Medulla oblongata (tissue), 1 donor: Measurements from ENCODE around the gene PIGO.

ENCODE experiments used
- DNase-seq: peaks from one replicate; pipeline ENCODE4 v3.0.0-alpha.2; 2015; ENCODE audit errors: extremely low spot score

Gene PIGO

DNA sequence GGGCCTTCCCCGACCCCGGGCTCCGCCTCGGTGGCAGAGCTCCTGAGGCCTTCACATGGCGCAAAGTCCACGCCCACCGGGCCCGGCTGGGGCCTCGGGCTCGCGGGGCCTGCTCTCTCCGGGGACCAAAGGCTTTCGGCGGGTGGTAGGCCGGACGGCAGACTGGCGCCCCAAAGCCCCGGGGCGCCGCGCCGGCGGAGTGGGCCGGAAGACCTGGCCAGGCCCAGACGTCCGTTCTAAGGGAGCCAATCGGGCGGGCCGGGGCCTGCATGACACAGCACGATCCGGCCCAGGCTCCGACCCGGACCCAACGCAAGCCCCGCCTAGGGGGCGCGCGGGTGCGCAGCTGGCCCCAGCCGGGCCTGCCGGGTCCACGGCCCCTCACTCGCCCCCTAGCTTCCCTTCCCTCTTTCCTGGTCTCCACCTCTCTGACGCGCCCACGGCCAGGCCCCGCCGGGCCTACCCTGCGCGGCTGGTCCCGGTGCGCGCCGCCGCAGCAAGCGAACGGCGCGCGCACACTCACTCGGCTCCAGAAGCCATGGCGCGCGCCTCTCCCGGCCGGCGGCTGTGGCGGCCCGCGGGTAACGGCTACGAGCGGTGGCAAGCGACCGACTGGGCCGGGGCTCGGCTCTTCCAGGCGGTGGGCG is 24.5 kb downstream of the PIGO start:
- DNase-seq: peak; percentile 76

DNA sequence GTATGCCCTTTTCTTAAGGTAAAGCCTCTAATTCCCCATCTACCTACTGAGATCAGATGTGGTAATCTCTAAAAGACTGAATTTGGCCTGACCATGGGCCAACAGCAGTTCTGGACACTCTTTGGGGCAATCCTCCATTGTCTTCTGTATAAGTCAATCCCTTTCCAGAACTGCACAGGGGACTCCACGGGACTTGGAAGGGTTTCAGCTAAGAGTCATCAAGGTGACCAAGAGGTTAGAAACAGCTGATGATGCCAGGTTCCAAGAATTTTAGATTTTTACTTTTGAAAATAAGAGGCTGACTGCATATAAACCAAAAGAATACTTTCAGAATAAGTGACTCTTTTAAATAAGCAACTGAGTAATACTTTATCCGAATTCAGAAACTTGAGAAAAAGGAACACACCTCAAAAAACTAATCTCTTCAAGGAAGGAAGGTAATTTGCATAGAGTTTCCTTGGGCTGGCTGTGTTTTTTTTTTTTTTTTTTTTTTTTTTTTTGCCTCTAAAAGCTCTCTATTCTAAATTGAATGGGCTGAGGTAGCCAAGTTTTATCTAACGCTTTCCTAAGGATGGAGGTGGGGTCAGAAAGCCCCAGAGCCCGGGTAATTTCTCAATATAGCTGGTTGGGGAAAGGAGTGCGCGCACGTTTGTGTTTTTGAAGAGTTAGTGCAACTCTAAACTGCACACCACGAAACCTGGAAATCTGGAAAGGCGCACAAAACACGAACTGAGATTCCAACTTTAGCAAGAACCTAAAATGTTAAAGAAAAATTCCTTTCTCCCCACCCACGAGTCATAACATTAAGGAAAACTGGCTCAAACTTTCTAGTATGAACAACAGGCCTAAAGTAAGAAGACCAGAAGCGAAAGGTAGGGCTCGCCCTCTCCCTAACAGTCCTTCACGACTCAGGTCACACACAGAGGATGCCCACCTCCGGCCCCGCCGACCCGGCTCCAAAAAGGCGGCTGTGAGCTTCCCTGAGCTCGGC is 25.3 kb downstream of the PIGO start:
- no peak for DNase-seq

DNA sequence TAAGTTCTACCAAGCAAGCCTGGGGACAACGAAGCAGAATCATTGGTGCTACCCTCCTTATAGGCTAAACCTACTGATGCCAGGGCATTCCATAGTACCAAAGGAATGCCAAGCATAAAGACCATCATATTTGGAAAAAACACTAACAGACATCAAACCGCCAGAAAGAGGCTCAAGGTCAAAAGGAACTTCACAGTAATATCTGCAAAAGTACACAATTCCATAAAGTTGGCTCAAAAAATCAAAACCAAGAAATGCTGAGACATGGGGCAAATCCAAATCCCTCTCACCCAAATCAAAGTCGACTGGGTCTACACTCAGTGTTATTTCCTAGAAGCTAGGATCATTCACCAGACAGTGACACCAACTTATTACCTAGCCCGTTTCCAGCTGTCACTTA is 27.4 kb downstream of the PIGO start:
- DNase-seq: no peak

DNA sequence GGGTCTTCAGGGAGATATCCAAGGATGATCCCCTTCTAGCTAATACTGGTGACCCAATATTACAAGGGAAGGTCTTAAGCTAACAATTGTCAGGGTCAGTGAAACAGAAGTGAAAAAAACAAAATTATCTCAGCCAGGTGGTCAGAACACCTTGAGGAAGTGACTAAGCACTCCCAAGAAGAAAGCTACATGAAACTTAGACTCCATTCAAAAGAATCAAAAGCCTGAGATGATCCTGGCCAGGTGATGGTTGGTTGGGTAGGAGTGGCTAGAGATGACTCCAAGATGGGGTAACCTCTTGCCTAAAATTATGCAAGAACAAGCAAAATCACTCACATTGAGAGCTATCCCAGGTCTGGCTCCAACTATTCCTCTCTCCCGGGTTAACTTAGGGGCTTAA is 29.3 kb downstream of the PIGO start:
- DNase-seq: no peak

DNA sequence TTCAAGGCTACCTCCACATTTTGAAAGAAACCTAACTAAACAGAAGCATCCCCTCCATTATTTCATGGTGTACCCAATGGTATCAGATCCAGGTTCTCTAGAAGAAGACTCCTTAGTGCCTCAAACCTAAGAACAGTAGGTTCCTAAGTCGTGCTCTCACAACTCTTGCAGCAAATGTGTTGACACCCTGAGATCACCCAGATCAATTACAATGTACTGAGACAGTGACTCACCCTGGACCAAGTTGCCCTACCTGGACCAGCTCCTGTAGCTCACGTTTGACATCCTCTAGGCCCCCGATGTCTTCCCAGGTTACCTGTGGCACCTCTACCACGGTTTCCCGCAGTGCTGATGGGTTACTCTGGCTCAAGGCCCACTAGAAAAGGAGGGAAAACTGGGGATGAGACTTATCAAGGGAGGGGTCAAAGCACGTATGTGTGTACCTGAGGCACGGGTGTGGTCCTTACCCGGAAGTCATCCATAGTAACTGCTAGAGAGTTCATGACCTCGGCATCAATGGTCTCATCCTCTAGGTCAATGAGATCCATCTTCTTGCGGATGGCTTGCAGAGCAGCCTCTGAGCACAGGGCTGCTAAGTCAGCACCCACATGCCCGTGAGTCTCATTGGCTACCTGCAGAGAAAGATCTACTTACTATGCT is 35.7 kb downstream of the PIGO start:
- no peak for DNase-seq

DNA sequence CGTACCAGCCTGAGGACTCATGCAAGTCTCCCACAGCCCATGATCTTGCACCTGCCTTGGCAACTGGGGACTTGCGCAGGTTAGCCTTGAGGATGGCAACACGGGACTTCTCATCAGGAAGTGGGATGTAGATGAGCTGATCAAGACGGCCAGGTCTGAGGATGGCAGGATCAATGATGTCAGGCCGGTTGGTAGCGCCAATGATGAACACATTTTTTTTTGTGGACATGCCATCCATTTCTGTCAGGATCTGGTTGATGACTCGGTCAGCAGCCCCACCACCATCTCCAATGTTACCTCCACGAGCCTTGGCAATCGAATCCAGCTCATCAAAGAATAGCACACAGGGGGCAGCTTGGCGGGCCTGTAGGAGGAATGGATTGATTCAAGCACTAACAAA is 37.0 kb downstream of the PIGO start:
- no peak for DNase-seq

DNA sequence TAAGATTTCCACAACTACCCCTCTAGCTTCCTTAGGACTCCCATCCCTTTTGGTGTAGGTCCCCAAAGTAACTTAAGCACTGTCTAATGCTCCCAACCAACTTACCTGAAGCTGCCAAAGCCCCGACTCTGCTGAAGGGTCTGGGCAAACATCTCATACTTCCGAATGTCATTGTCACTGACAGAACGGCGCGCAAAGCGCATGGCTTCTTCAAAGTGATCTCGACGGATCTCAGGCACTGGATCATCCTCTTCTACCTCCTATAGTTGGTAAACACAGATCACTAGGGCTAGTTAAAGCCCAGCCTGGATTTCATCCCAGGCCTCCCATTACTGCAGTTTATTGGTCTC is 39.1 kb downstream of the PIGO start:
- DNase-seq: no peak

DNA sequence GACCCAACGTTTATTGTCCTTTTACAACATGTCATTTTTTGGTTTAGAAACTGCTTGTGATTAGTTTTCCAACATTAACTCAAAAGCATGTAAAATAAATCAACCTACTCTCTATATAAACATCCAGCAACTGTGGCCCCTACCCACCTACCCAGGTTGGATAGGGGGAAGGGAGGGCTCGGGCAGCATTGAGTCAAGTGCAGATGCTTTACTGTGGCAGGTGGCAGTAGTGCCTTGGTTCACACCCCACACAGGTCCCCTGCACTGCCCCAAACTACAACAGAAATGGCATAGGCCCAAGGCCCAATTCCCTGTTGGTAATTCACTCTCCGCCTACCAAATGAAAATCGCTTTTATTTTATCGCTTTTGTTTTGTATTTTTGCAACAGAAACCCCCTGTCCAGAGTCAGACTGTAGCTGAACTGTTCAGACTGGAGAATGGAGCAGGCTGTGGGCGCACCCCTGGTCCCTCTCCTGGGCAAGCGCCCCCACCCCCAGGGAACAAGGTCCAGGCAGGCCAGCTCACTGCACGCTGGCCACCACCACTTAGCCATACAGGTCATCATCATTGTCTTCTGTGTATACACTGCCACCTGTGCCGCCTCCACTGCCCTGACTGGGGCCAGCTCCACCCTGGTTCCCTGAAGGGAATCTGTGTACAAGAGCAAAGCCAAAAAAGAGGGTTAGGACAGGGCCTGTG is 39.7 kb downstream of the PIGO start:
- DNase-seq: no peak

DNA sequence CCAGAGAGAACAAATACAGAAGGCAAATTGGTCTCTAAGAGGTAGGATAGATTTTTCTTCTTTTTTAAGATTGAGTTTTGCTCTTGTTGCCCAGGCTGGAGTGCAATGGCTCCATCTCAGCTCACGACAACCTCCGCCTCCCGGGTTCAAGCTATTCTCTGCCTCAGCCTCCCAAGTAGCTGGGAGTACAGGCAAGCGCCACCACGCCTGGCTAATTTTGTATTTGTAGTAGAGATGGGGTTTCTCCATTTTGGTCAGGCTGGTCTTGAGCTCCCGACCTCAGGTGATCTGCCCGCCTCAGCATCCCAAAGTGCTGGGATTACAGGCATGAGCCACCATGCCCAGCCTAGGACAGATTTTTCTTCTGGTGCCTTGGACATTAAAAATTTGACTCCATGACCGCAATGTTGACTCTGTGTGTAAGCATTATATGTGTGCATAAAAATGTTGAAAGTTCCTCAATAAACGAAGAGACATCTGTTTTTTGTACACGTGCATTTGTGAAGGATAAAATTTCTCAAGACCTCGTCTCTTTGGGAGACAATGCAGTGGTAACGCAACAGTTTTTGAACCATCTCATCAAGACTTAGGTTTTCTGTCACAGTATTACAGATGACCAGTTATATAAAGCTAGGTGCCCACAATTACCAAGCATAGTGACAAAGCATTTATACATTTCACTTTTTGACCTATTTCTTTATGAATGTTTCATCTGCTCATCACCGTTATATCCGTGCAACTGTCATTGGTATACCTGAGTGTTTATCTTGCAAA is 41.3 kb downstream of the PIGO start:
- no peak for DNase-seq

DNA sequence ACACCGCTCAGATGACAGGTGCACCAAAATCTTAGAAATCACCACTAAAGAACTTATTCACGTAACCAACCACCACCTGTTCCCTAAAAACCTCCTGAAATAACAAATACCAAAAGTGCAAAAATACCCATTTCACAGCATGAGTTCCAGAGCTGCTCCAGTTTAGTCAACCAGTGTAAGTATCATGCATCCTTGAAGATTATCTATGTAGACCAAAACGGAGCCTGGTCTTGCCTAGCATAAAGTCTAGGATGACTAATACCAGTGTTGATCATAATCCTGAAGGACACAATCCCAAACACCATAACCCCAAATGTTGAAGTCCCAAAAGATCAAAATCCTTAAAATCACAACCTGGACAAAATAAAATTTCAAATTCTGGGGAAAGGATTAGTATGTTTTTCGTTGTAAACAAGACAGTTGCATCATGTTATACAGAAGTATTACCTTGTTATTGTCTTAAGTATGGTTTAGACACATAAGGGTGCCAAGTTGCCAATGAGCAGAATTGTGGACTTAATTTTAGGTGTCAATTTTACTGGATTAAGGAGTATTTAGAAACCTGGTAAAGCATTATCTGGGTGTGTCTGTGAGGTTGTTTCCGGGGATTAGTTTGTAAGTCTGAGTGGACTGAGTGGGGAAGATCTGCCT is 42.1 kb downstream of the PIGO start:
- no peak for DNase-seq

DNA sequence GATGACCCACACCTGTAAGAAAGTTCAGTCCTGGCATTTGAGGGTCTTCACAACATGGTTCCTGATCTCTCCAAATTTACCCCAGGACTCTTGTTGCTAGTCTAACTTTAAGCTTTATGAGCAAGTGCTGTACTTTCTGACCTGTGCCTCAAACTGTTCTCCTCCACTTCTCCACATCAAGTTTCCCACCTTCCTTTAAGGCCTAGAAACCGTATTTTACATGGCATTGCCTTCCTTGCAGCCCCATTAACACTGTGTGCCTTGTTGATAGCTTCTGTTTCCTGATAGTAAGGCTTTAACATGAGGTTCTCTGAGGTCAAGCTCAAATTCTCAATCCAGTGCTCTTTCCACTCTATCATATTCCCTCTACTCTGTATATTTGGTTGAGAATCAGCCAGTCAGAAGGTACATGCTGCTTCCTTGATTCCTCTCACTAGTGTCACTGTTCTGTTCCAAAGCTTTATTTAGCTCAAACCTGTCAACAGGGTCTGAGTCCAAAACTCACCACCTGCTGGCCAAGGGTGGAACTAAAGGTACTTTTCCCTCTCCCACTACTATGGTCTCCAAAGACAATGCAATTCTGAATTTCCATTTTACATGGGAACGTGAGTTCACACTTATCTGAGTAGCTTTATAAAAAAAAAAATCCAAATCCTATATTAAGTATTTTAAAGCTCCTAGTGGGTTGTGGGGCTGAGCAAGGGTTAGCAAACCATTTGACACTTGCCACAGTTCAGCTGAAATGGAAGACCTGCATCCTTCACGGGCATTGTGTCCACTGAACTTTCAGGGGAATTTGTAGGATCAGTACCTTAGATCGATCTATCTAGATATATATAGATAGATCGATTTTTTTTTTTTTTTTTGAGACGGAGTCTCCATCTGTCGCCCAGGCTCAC is 45.1 kb downstream of the PIGO start:
- peak; percentile 33 for DNase-seq

DNA sequence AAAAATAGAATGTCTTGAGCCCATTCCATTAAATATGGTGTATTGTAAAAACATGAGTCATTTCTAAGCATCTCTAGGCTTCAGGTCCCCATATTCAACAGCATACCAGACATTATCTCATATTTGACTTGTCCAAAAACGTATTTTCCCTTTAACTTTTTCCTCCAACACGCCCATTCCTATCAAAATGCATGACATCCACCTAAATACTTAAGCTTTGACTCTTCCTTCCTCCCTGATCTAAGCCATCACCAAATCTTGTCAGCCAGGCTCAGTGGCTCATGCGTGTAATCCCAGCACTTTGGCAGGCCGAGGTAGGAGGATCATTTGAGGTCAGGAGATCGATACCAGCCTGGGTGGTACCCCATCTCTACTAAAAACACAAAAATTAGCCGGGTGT is 47.9 kb downstream of the PIGO start:
- no peak for DNase-seq

DNA sequence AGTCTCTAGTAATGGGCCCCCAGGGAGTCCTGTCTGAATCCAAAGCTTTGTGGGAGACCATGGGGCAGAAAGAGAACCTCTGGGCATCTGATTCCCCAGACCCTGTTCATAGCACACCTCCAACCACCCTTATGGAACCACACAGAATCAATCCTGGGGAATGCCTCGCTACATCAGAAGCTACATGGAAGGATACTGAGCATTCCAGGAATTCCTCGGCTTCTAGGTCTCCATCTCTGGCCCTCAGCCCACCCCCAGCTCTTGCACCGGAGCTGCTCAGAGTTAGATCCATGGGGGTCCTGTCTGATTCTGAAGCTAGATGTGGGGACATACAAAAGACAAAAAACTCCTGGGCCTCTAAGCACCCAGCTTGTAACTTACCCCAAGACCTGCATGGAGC is 52.3 kb downstream of the PIGO start:
- no peak for DNase-seq

DNA sequence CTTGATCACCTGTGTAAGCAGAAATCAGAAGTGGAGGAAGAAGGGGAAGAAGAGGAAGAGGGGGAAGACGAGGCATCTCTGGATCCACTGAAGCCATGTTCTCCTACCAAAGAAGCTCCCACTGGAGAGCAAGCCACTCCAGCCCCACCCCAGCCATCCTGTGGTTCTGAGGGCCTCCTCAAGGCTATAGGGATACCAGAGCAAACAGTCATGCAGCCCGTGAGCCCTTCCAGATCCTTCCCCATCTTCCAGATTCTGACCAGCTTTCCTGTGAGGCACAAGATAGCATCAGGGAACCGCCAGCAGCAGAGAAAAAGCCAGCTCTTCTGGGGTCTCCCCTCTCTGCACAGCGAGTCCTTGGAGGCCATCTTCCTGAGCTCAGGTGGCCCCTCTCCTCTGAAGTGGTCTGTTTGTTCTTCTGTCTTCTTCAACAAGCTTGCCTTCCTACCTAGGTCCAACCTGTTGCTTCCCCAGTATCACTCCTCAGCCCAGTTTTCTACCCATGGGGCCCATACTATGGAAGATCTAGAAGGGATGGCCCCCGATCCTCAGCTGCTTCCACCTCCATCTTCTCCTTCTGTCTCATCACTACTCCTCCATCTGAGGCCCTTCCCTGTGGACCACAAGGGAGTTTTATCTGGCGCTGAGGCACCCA is 53.4 kb downstream of the PIGO start:
- no peak for DNase-seq

DNA sequence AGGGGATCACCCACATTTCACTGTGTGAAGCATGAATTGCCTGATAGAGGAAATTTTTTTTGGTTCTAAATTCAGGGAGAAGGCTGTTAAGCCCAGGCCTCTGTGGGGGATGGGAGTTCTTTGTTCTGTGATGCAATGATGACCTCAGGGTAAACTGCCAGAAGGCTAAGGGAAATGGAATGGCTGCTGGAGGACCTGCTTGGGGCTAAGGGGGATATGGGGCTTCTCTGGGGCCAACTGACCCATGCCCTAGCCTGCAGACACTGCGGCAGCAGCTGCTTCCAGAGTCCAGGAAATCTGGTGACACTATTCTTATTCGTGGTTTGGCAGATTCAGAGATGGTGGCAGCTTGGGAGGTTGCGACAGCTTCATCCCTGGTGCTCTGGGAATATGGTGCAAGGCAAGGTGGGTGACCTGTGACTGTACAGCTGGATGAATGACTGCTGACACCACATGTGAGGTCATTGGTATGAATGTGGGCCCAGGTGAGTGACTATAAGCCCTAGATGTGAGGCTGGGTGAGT is 54.2 kb downstream of the PIGO start:
- DNase-seq: no peak
